Osteocyte (in vitro differentiated cells): ENCODE measurements around the gene WSB1. TPM values are rescaled to one million over a fixed set of nuclear protein-coding genes. Genes with fewer than 3 reads are reported as not detected.
A peak's percentile ranks its signal among the peaks of the same experiment; 100 is the strongest.
"Not testable (repeated sequence)": the region's sequence is repeated elsewhere in the genome, so short reads cannot be mapped to it uniquely, and the experiment has no call there.

Experiments used
- DNase-seq: peaks from one replicate; pipeline ENCODE4 v3.0.0; 2021; ENCODE audit warnings: mixed read lengths; ENCODE audit not compliant: unreplicated experiment; ENCODE audit errors: extremely low spot score
- H3K27ac Mint-ChIP-seq: one replicate; pipeline ENCODE4 v1.8.0; 2021; ENCODE audit warnings: mild to moderate bottlenecking, mixed read lengths; ENCODE audit not compliant: unreplicated experiment
- H3K27me3 Mint-ChIP-seq: one replicate; pipeline ENCODE4 v1.8.0; 2021; ENCODE audit warnings: mixed read lengths; ENCODE audit not compliant: unreplicated experiment
- H3K36me3 Mint-ChIP-seq: one replicate; pipeline ENCODE4 v1.8.0; 2021; ENCODE audit warnings: mixed read lengths; ENCODE audit not compliant: unreplicated experiment
- H3K4me1 Mint-ChIP-seq: one replicate; pipeline ENCODE4 v1.8.0; 2021; ENCODE audit warnings: mixed read lengths; ENCODE audit not compliant: unreplicated experiment
- H3K4me3 Mint-ChIP-seq: one replicate; pipeline ENCODE4 v1.8.0; 2021; ENCODE audit warnings: mild to moderate bottlenecking, moderate library complexity, mixed read lengths; ENCODE audit not compliant: unreplicated experiment
- H3K9me3 Mint-ChIP-seq: one replicate; pipeline ENCODE4 v1.8.0; 2021; ENCODE audit warnings: mixed read lengths; ENCODE audit not compliant: unreplicated experiment
- CTCF ChIP-seq: fragments of 200-600 bp; sonication (generic); IDR thresholded peaks from 2 replicates; pipeline ENCODE4 v1.5.0; 2021; ENCODE audit warnings: antibody characterized with exemption, mild to moderate bottlenecking, moderate library complexity
- total RNA-seq: library from RNA; stranded (reverse); gene quantifications from 2 replicates; pipeline ENCODE4 v1.2.1, GENCODE V29; 2021

The WSB1 gene
- total RNA-seq, 1 donor from 2014 or later, result 179 TPM

GRCh38 chr17:27327397-27327796 is 33.5 kb downstream of the WSB1 start:
- Mint-ChIP-seq H3K4me3 (no peak overlapping the region), H3K36me3 (no peaks in the 10 kb centered on the region), H3K27ac (no peak overlapping the region)

GRCh38 chr17:27327871-27328270 is 34.0 kb downstream of the WSB1 start:
- no peak overlapping the region for H3K4me3 Mint-ChIP-seq
- TF ChIP-seq CTCF, result no peak
- peaks cover 35% of the 10 kb centered on the region for H3K4me1 Mint-ChIP-seq
- H3K9me3 Mint-ChIP-seq, result no peaks in the 10 kb centered on the region
- no peak for DNase-seq
- no peaks in the 10 kb centered on the region for H3K36me3 Mint-ChIP-seq
- H3K27ac Mint-ChIP-seq, result no peak overlapping the region
- no peaks in the 10 kb centered on the region for H3K27me3 Mint-ChIP-seq

More at GRCh38 chr17:27327397-27327796, 33.5 kb downstream of the WSB1 start:
- Mint-ChIP-seq H3K27me3 (no peaks in the 10 kb centered on the region), H3K9me3 (no peaks in the 10 kb centered on the region), H3K4me1 (peaks cover 31% of the 10 kb centered on the region)
- DNase-seq, result no peak
- no peak for TF ChIP-seq CTCF

- not testable (repeated sequence) for H3K36me3 Mint-ChIP-seq, H3K27ac Mint-ChIP-seq, H3K9me3 Mint-ChIP-seq, H3K4me3 Mint-ChIP-seq, DNase-seq, H3K27me3 Mint-ChIP-seq
- peaks cover 32% of the 10 kb centered on the region for H3K4me1 Mint-ChIP-seq
Measured at GRCh38 chr17:27328686-27329085, 34.8 kb downstream of the WSB1 start.

- Mint-ChIP-seq H3K36me3 (no peaks in the 10 kb centered on the region), H3K4me3 (no peak overlapping the region), H3K9me3 (no peaks in the 10 kb centered on the region), H3K27ac (peak overlapping the region; percentile 18), H3K4me1 (peaks cover 30% of the 10 kb centered on the region), H3K27me3 (no peaks in the 10 kb centered on the region)
- TF ChIP-seq CTCF, result no peak
- DNase-seq, result no peak
Measured at GRCh38 chr17:27329146-27329805, 35.4 kb downstream of the WSB1 start.

GRCh38 chr17:27332047-27332393 is 38.1 kb downstream of the WSB1 start:
- peak overlapping the region; percentile 69 for H3K4me3 Mint-ChIP-seq
- H3K27ac Mint-ChIP-seq, result peak overlapping the region; percentile 86
- no peaks in the 10 kb centered on the region for H3K27me3 Mint-ChIP-seq
- peaks cover 30% of the 10 kb centered on the region for H3K4me1 Mint-ChIP-seq
- no peaks in the 10 kb centered on the region for H3K9me3 Mint-ChIP-seq
- TF ChIP-seq CTCF, result no peak
- DNase-seq, result no peak
- H3K36me3 Mint-ChIP-seq, result no peaks in the 10 kb centered on the region
